ENCODE data around the gene RPP40. TPM values are rescaled to one million over a fixed set of nuclear protein-coding genes. Genes with fewer than 3 reads are reported as not detected.

Gene RPP40
- polyA plus RNA-seq, 4 donors = 10.9 to 13.6 (median 11.6) TPM

Other genes with a start within 250 kb of the RPP40 start
- gene CDYL, start 227.6 kb downstream of the RPP40 start, polyA plus RNA-seq (ENCODE audit: insufficient read length in 4 of 4) = 10 to 100 TPM; 18.1 to 28.5 (median 25.8) TPM
- gene PPP1R3G, start 81.3 kb upstream of the RPP40 start, polyA plus RNA-seq (ENCODE audit: insufficient read length in 4 of 4) = 1 to 10 TPM; 2.0 to 2.4 (median 2.3) TPM